Measurements from ENCODE around the gene MRAS.
"Not testable (repeated sequence)": the region's sequence is repeated elsewhere in the genome, so short reads cannot be mapped to it uniquely, and the experiment has no call there.

MRAS gene

DNA sequence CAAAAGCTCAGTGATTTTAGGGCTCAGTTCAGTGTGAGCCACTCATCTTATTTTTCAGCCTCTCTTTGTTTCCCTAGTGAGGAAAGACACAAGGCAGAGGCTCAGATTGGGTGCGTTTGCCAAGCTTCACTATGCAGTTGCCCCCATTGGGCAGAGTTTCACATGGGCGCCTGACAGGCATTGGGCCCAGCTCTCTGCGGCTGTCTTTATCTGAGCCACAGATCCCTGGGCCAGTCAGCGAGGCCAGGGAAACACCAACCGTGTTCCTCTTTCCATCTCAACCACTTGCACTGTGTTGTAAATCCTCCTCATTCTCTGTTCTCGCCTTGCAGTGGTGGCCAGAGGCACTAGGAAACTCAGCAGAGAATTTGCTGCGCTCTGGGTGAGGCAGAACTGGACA is 96.9 kb downstream of the MRAS start:
- DNase-seq (ENCODE audit: low spot score): no peak

GRCh38 chr3:138445654-138446053 is 97.3 kb downstream of the MRAS start:
- DNase-seq (ENCODE audit: low spot score): no peak

GRCh38 chr3:138448631-138449030 is 100.3 kb downstream of the MRAS start:
- no peak for DNase-seq (ENCODE audit: low spot score)

- DNase-seq (ENCODE audit: low spot score): no peak
Measured at GRCh38 chr3:138449490-138449889, 101.1 kb downstream of the MRAS start.

DNA sequence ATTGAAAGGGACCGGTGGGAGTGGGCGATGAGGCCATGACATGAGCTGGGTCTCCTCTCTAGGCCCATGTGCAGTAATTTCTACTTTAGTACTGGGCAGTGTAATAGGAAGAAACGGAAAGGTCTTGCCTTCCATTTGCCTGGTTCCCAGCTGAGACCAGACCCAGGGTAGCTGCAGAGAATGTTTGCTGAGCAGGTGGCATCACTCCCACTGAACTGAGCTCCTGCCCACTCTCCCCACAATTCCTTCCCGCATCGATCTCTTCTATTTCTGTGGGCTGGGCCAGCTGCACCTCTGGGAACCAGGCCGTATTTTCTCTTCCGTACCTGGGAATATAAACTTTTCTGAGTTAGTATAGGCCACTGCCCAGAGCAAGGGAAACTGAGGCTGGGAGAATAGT is 101.8 kb downstream of the MRAS start:
- no peak for DNase-seq (ENCODE audit: low spot score)

- DNase-seq (ENCODE audit: low spot score): no peak
Measured at GRCh38 chr3:138450704-138451424, 102.5 kb downstream of the MRAS start.

- no peak for DNase-seq (ENCODE audit: low spot score)
Measured at GRCh38 chr3:138451595-138452162, 103.3 kb downstream of the MRAS start.

DNA sequence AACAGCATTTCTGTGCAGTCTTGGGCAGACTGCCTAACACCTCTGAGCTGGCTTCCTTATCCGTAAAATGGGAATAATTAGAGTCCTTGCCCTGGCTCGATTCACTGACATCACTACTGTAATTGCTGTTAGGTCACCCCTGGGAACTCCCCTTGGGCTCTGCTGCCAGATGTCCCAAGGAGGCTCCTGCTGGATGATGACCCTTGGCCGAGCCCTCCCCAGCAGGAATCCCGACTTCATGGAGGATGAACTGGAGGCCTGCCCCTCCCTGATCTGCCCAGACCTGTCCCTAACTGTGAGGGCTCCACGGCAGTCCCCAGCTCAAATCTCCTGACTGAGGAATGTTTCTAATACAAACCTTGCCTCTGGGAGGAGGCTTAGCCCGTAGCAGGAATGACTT is 104.1 kb downstream of the MRAS start:
- no peak for DNase-seq (ENCODE audit: low spot score)

GRCh38 chr3:138453940-138454339 is 105.6 kb downstream of the MRAS start:
- DNase-seq (ENCODE audit: low spot score): not testable (repeated sequence)
